RWPE2 (cell line): ENCODE data around the gene ANKRD6.

Experiments
- ATAC-seq: fragments of 200-7000 bp; cut with Tn5 transposase; 3 replicates; pipeline ENCODE4 v1.9.1; 2021; ENCODE audit warnings: low read depth
- DNase-seq: peaks from one replicate; pipeline ENCODE4 v3.0.0-alpha.2; 2020; ENCODE audit warnings: low spot score
- H3K27ac ChIP-seq: fragments of 450-650 bp; 2 replicates; pipeline ENCODE4 v1.5.1; 2017; ENCODE audit warnings: mild to moderate bottlenecking; ENCODE audit not compliant: poor library complexity, severe bottlenecking
- H3K27me3 ChIP-seq: fragments of 250-450 bp; sonication (Bioruptor Pico); 2 replicates; pipeline ENCODE4 v1.5.1; 2021; ENCODE audit warnings: mild to moderate bottlenecking, moderate library complexity; ENCODE audit not compliant: insufficient read depth, poor library complexity, severe bottlenecking
- H3K36me3 ChIP-seq: fragments of 250-450 bp; sonication (Bioruptor Pico); 2 replicates; pipeline ENCODE4 v1.5.1; 2020; ENCODE audit warnings: low read depth, mild to moderate bottlenecking, moderate library complexity
- H3K4me1 ChIP-seq: fragments of 250-450 bp; sonication (Bioruptor Pico); 2 replicates; pipeline ENCODE4 v1.5.1; 2021; ENCODE audit warnings: mild to moderate bottlenecking, moderate library complexity; ENCODE audit not compliant: insufficient read depth, poor library complexity, severe bottlenecking
- H3K4me3 ChIP-seq: fragments of 250-450 bp; sonication (Bioruptor Pico); 2 replicates; pipeline ENCODE4 v1.5.1; 2021; ENCODE audit warnings: mild to moderate bottlenecking, moderate library complexity; ENCODE audit not compliant: severe bottlenecking
- H3K9me3 ChIP-seq: fragments of 250-450 bp; sonication (Bioruptor Pico); 2 replicates; pipeline ENCODE4 v1.5.1; 2021; ENCODE audit warnings: mild to moderate bottlenecking, moderate library complexity; ENCODE audit not compliant: severe bottlenecking
- CTCF ChIP-seq: fragments of 450-650 bp; IDR thresholded peaks from one replicate; pipeline ENCODE4 v1.5.1; 2017; ENCODE audit warnings: mild to moderate bottlenecking, moderate library complexity; ENCODE audit not compliant: poor library complexity, severe bottlenecking

Gene ANKRD6

DNA sequence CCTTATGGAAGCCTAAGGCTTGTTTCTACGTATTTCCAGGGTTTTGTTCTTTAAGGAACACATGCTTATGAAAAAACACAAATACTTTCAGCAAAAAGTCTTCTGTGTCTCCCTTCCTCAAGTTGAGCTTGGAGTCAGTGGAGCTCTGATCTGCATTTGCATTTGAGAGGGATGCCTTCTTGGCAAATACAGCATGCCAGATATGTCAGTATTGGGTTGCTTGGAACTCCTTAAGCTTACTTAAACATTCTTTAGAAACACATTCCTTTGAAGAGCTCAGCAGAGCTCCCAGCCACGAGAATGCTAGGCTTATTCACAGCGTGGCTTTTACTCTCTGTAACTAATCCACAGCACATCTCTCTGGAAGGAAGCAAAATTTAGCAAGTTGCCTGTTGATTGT is 68.3 kb downstream of the ANKRD6 start:
- Histone ChIP-seq H3K9me3 (no peaks in the 10 kb centered on the region), H3K4me3 (no peak overlapping the region), H3K36me3 (no peaks in the 10 kb centered on the region), H3K27ac (no peak overlapping the region), H3K27me3 (no peaks in the 10 kb centered on the region), H3K4me1 (no peaks in the 10 kb centered on the region)
- ATAC-seq (no peak), DNase-seq (no peak)
- TF ChIP-seq CTCF: no peak

GRCh38 chr6:89501753-89502152 is 68.8 kb downstream of the ANKRD6 start:
- Histone ChIP-seq H3K27ac (no peak overlapping the region), H3K4me3 (no peak overlapping the region), H3K4me1 (no peaks in the 10 kb centered on the region), H3K36me3 (no peaks in the 10 kb centered on the region), H3K27me3 (no peaks in the 10 kb centered on the region), H3K9me3 (no peaks in the 10 kb centered on the region)
- TF ChIP-seq CTCF: no peak
- DNase-seq: no peak
- ATAC-seq: no peak

DNA sequence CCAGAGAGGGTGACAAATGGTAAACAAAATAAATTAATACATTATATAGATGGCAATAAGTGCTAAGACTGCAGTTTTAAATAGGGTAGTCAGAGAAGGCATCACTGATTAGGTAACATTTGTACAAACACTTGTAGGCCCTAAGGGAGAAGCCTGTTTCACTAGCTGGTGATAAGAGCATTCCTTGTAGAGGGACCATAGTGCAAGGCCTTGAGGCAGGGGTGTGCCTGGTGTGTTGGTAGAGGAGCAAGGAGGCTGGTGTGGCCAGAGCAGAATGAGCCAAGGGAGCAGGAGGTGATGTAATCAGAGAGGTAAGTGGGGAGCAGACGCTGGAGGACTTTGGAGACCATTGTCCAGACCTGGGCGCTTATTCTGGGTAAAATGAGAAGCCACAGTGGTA is 70.7 kb downstream of the ANKRD6 start:
- Histone ChIP-seq H3K4me3 (no peak overlapping the region), H3K27ac (no peak overlapping the region), H3K27me3 (no peaks in the 10 kb centered on the region), H3K9me3 (no peaks in the 10 kb centered on the region), H3K36me3 (no peaks in the 10 kb centered on the region), H3K4me1 (no peaks in the 10 kb centered on the region)
- DNase-seq (no peak), ATAC-seq (no peak)
- no peak for TF ChIP-seq CTCF

- peaks cover 5% of the 10 kb centered on the region for H3K4me1 ChIP-seq
- TF ChIP-seq CTCF: no peak
- ATAC-seq: no peak
- H3K27ac ChIP-seq: no peak overlapping the region
- no peak for DNase-seq
- no peak overlapping the region for H3K4me3 ChIP-seq
- H3K9me3 ChIP-seq: no peaks in the 10 kb centered on the region
- no peaks in the 10 kb centered on the region for H3K27me3 ChIP-seq
- no peaks in the 10 kb centered on the region for H3K36me3 ChIP-seq
Observed at GRCh38 chr6:89505847-89506246, 72.9 kb downstream of the ANKRD6 start.

DNA sequence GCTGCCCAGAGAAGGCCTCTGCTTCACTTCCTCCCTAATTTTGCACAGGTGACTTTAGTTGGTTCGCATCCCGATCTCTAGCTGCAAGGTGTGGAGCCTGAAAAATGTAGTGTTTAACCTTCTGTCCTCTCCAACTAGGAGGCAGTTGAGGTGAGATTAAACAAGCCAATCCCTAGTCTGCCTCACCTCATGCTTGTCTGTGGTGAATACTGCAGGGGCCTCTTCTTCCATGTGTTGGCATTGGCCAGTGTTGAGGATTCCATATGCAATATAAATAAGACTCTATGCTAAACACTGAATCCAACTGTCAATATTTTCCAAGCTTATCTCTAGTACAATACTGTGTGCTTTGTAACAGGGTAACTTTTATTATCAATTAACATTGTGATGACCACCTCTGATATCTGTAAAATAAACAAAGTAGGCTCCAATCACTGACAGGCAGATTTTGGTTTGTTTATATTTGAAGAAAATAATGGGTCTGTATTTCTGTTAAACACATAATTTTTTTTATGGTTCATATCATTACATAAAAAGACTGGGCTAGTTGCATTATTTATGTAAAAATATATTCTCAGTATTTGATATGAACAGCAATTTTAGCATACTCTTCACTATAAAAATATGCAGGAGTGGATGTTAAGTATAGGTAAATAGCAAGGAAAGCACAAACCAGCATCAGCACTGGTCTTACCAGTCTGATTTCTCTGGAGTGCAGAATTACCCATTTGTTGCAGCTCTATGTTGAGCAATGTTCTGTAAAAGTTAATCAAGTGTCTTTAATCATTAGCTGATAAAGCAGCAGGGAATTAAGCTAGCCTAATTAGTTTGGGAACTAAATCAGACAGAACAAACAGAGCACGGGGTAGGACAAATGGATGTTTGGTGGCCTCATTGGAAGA is 74.0 kb downstream of the ANKRD6 start:
- Histone ChIP-seq H3K4me3 (no peak overlapping the region), H3K27me3 (no peaks in the 10 kb centered on the region), H3K27ac (no peak overlapping the region), H3K36me3 (no peaks in the 10 kb centered on the region), H3K9me3 (no peaks in the 10 kb centered on the region), H3K4me1 (peaks cover 5% of the 10 kb centered on the region)
- DNase-seq: no peak
- ATAC-seq: no peak
- no peak for TF ChIP-seq CTCF
